ENCODE data around the gene NUDC.

- TF ChIP-seq BRD4 (IDR thresholded peaks at IDR 0.05) = no peak
- TF ChIP-seq ZNF133 (CRISPR knock-in tag; IDR thresholded peaks at IDR 0.05) = no peak
- no peak for TF ChIP-seq PBX2 (CRISPR knock-in tag; IDR thresholded peaks at IDR 0.05; ENCODE audit: low read depth)
- no peak for TF ChIP-seq PBX2 (tag; conservative IDR thresholded peaks at IDR 0.05; ENCODE audit: low read depth)
- TF ChIP-seq CTCF (IDR thresholded peaks at IDR 0.05 in 2 of 3, conservative IDR thresholded peaks at IDR 0.05 in 1 of 3; ENCODE audit: insufficient read depth in 2 of 3, low read depth in 1 of 3, low read length in 3 of 3) = no peak
- no peak for TF ChIP-seq RFX1 (IDR thresholded peaks at IDR 0.05)
- no peak for TF ChIP-seq TFE3 (CRISPR knock-in tag; IDR thresholded peaks at IDR 0.05)
- no peak for TF ChIP-seq MGA (IDR thresholded peaks at IDR 0.05)
- no peak for TF ChIP-seq ATF2 (CRISPR knock-in tag; IDR thresholded peaks at IDR 0.05)
- no peak for TF ChIP-seq SMARCB1 (IDR thresholded peaks at IDR 0.05; ENCODE audit: insufficient read length, low read depth)
- no peak for TF ChIP-seq ETS1 (conservative IDR thresholded peaks at IDR 0.05; ENCODE audit: control insufficient read depth, low read depth, low read length)
- TF ChIP-seq ZNF263 (CRISPR knock-in tag; IDR thresholded peaks at IDR 0.05; ENCODE audit: borderline replicate concordance) = no peak
- TF ChIP-seq ZNF354B (CRISPR knock-in tag; IDR thresholded peaks at IDR 0.05) = no peak
- TF ChIP-seq FOXK2 (conservative IDR thresholded peaks at IDR 0.05 in 1 of 2, IDR thresholded peaks at IDR 0.05 in 1 of 2; ENCODE audit: low read depth in 2 of 2) = no peak
Measured at GRCh38 chr1:26978901-26979300, 57.4 kb downstream of the NUDC start.
